Esophagus muscularis mucosa (tissue), 4 donors: ENCODE measurements around the gene RTKN. TPM values are rescaled to one million over a fixed set of nuclear protein-coding genes. Genes with fewer than 3 reads are reported as not detected.

Source experiments
- DNase-seq: peaks from one replicate; pipeline ENCODE4 v3.0.0-alpha.2; 2017; ENCODE audit errors: extremely low spot score
- H3K27ac ChIP-seq, 4 donors: fragments of 200-600 bp; sonication (generic); replicated peaks in 1 of 4; 1 replicate in 3 of 4; 2 replicates in 1 of 4; pipeline ENCODE4 v1.5.1; 2016 to 2019; ENCODE audit warnings: mild to moderate bottlenecking in 1 of 4
- H3K27me3 ChIP-seq, 4 donors: fragments of 200-600 bp; sonication (generic); one replicate each; pipeline versions ENCODE4 v1.5.1 to v1.6.0; 2016 to 2019
- H3K36me3 ChIP-seq, 4 donors: fragments of 200-600 bp; sonication (generic); one replicate each; pipeline ENCODE4 v1.5.1; 2016 to 2019
- H3K4me1 ChIP-seq, 4 donors: fragments of 200-600 bp; sonication (generic); one replicate each; pipeline ENCODE4 v1.5.1; 2016 to 2019
- H3K4me3 ChIP-seq, 4 donors: fragments of 200-600 bp; sonication (generic); 1 replicate in 2 of 4; 2 replicates in 2 of 4; pipeline ENCODE4 v1.5.1; 2016 to 2019; ENCODE audit warnings: mild to moderate bottlenecking in 4 of 4, moderate library complexity in 1 of 4
- H3K9me3 ChIP-seq, 4 donors: fragments of 200-600 bp; sonication (generic); 1 replicate in 3 of 4; 2 replicates in 1 of 4; pipeline ENCODE4 v1.5.1; 2016 to 2019
- EP300 ChIP-seq: sonication (generic); formaldehyde crosslinking; IDR thresholded peaks from one replicate; pipeline ENCODE4 v1.6.1; 2017; ENCODE audit warnings: antibody characterized with exemption
- POLR2A ChIP-seq: fragments of 450-650 bp; IDR thresholded peaks from one replicate; pipeline ENCODE4 v1.6.1; 2017; ENCODE audit warnings: antibody characterized with exemption, moderate library complexity, mild to moderate bottlenecking, low read depth
- POLR2AphosphoS5 ChIP-seq, 2 donors: sonication (generic); formaldehyde crosslinking; IDR thresholded peaks; one replicate each; pipeline ENCODE4 v1.6.1; 2017; ENCODE audit warnings: antibody characterized with exemption in 2 of 2
- WGBS: methylation state at CpG from one replicate; pipeline ENCODE4 v1.1.5; 2018; 5-methylcytosine and 5-hydroxymethylcytosine counted together
- intact Hi-C: fragments of 100-400 bp; cut with DNase I; formaldehyde crosslinking; loops from one replicate; pipeline ENCODE4 v1.15.1; 2023
- total RNA-seq, 4 donors: library from RNA; depleted of rRNA; stranded (reverse); fragments of >200 nt; gene quantifications; one replicate each; pipeline versions ENCODE4 v1.1.0 to v1.2.1, GENCODE V29; 2016
- TF ChIP-seq, protein P1 (sequence below), 3 experiments: fragments of 200-600 bp in 2 of 3; fragments of 450-650 bp in 1 of 3; sonication (generic) in 2 of 3; IDR thresholded peaks; one replicate each; pipeline ENCODE4 v1.5.1; 2017 to 2019; ENCODE audit warnings: antibody characterized with exemption in 3 of 3, mild to moderate bottlenecking in 2 of 3, moderate library complexity in 1 of 3

RTKN gene
- total RNA-seq, 4 donors from 2014 or later = 8.4 to 14.1 (median 11.3) TPM

DNA sequence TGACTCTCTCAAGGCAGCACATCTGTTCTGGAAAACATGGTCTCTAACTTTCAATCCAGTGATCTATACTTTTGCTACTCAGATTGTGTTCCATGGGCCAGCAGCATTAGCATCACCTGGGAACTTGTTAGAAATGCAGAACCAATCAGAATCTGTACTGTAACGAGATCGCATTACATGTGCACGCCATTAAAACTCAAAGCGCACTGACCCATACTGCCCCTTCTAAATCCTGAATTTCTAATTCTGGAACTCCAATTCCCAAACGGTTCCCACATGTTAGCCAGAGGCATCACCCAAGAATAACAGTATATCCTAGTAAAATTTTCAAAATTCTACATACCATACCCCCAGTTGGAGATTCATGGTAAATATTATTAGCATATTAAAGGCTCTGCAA, 51.1 kb downstream of the RTKN start:
- intact Hi-C loops = loop anchor here (10.0 kb wide), 2 partner anchors 56 to 136 kb away; no protein-coding TSS in a partner anchor
- Histone ChIP-seq H3K4me3 (peak overlapping the region; percentile 70 to 94 (median 84)), H3K36me3 (no peaks in the 10 kb centered on the region), H3K27me3 (no peaks in the 10 kb centered on the region), H3K27ac (peak overlapping the region in 1 of 4 donors; percentile 88), H3K4me1 (peaks cover 47 to 57% (median 53%) of the 10 kb centered on the region in 4 donors), H3K9me3 (no peaks in the 10 kb centered on the region)
- DNase-seq = no peak
- TF ChIP-seq, protein P1, sequence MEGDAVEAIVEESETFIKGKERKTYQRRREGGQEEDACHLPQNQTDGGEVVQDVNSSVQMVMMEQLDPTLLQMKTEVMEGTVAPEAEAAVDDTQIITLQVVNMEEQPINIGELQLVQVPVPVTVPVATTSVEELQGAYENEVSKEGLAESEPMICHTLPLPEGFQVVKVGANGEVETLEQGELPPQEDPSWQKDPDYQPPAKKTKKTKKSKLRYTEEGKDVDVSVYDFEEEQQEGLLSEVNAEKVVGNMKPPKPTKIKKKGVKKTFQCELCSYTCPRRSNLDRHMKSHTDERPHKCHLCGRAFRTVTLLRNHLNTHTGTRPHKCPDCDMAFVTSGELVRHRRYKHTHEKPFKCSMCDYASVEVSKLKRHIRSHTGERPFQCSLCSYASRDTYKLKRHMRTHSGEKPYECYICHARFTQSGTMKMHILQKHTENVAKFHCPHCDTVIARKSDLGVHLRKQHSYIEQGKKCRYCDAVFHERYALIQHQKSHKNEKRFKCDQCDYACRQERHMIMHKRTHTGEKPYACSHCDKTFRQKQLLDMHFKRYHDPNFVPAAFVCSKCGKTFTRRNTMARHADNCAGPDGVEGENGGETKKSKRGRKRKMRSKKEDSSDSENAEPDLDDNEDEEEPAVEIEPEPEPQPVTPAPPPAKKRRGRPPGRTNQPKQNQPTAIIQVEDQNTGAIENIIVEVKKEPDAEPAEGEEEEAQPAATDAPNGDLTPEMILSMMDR (IDR thresholded peaks at IDR 0.05) = no peak
- TF ChIP-seq POLR2A = no peak
- no peak for TF ChIP-seq EP300
- no peak for TF ChIP-seq POLR2AphosphoS5 (IDR thresholded peaks at IDR 0.05)
- 64% methylated on average over 5 of the region's 5 CpGs for WGBS

DNA sequence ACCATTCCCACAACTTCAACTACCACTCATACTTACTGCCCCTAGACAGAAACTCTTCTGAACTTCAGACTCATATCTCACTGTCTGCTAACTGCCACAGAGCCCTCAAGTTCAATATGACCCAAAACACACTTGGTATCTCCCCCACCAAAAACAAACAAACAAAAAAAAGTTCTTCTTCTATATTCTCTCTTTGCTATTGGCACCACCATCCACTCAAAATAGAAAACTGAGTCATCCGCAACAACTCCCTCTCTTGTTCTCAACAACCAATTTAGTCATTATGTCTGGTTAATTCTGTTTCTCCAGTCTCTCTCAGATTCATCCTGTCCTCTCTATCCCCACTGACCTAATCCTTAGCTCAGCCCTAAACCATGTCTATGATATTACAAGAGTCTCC, 54.4 kb downstream of the RTKN start:
- peak overlapping the region in 2 of 4 donors; percentile 21 to 22 for H3K27ac ChIP-seq
- H3K36me3 ChIP-seq = peaks cover 0 to 4% (median 0%) of the 10 kb centered on the region in 4 donors
- intact Hi-C loops = no loop called here
- no peaks in the 10 kb centered on the region for H3K9me3 ChIP-seq
- no peak for DNase-seq
- WGBS = 70% methylated on average over 1 of the region's 1 CpG
- H3K27me3 ChIP-seq = no peaks in the 10 kb centered on the region
- TF ChIP-seq POLR2AphosphoS5 (IDR thresholded peaks at IDR 0.05) (no peak), POLR2A (no peak), EP300 (no peak)
- TF ChIP-seq, protein P1 (IDR thresholded peaks at IDR 0.05) = no peak
- no peak overlapping the region for H3K4me3 ChIP-seq
- H3K4me1 ChIP-seq = peaks cover 75 to 87% (median 82%) of the 10 kb centered on the region in 4 donors

DNA sequence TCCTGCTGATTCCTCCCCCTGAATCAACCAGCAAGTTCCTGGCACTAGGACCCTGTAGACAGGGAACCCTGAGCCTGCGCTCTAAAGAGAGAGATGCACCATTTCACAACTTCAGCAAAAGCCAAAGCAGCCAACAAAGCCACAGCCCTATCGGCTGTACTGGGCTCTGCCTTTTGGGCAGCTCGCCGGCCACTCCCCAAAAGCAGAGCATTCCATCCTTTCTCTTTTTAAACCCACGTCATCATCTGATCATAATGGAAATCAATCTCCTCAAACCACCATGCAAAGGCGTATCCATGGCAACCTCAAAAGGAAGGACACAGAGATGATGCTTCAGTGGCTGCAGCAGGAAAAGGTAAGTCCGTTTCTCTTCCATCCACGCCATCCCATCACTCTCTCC, 56.3 kb downstream of the RTKN start:
- H3K4me1 ChIP-seq = peaks cover 85 to 96% (median 91%) of the 10 kb centered on the region in 4 donors

DNA sequence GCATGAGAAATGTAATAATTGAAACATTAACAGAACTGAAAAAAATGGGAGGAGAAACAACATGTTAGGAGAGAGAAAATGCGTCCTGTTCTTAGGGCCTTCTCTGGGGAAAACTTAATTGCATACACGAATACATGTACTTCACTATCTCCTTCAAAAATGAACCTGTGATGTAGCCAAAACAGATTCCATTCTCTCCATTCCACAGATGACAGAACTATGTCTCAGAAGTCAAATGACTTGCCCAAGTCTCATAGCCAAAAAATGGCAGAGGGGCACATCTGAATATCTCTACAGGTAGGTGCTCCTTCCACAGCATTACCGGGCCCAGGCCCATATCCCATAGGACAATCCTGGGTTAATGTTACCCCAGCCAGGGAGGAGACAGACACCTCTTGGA, 57.7 kb downstream of the RTKN start:
- intact Hi-C loops = no loop called here
- H3K4me1 ChIP-seq = peaks cover 85 to 96% (median 91%) of the 10 kb centered on the region in 4 donors
- H3K36me3 ChIP-seq = peaks cover 0 to 4% (median 0%) of the 10 kb centered on the region in 4 donors
- H3K27me3 ChIP-seq = no peaks in the 10 kb centered on the region
- H3K9me3 ChIP-seq = no peaks in the 10 kb centered on the region
- TF ChIP-seq, protein P1 (IDR thresholded peaks at IDR 0.05) = no peak
- peak in 1 of 2 donors; percentile 10 for TF ChIP-seq POLR2AphosphoS5 (IDR thresholded peaks at IDR 0.05)
- H3K4me3 ChIP-seq = no peak overlapping the region
- peak overlapping the region; percentile 67 to 79 (median 73) for H3K27ac ChIP-seq
- 51% methylated on average over 3 of the region's 3 CpGs for WGBS
- DNase-seq = no peak

More for the DNA sequence above, 56.3 kb downstream of the RTKN start:
- TF ChIP-seq EP300 (no peak), POLR2AphosphoS5 (IDR thresholded peaks at IDR 0.05) (no peak), POLR2A (no peak)
- TF ChIP-seq, protein P1 (IDR thresholded peaks at IDR 0.05) = no peak
- H3K27me3 ChIP-seq = no peaks in the 10 kb centered on the region
- peaks cover 0 to 4% (median 0%) of the 10 kb centered on the region in 4 donors for H3K36me3 ChIP-seq
- no peak for DNase-seq
- no peak overlapping the region for H3K4me3 ChIP-seq
- H3K9me3 ChIP-seq = no peaks in the 10 kb centered on the region
- WGBS = 82% methylated on average over 7 of the region's 8 CpGs
- peak overlapping the region in 2 of 4 donors; percentile 76 to 79 for H3K27ac ChIP-seq
- intact Hi-C loops = no loop called here

DNA sequence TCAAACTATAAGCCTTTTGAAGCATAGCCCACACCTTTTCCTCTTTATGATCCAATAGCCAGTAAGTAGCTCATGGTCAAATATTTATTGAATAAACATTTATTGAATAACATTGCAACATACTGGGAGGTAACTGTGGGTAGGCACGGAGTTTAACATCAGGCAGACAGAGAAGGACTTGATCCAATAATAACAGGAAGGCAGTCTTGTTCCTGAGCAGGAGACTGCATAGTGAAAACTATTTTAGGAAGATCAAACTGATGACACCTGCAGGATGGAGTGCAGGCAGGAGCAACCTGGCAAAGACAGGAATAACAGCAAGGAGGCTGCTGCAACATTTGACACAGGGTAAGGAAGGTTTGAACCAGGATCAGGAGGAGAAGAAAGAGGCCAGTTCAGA, 58.5 kb downstream of the RTKN start:
- DNase-seq = no peak
- TF ChIP-seq POLR2A = no peak
- peak; percentile 34 to 51 for TF ChIP-seq POLR2AphosphoS5 (IDR thresholded peaks at IDR 0.05)
- TF ChIP-seq, protein P1 (IDR thresholded peaks at IDR 0.05) = no peak
- Histone ChIP-seq H3K27ac (peak overlapping the region; percentile 67 to 79 (median 73)), H3K4me3 (no peak overlapping the region), H3K9me3 (no peaks in the 10 kb centered on the region), H3K36me3 (peaks cover 0 to 4% (median 0%) of the 10 kb centered on the region in 4 donors), H3K4me1 (peaks cover 83 to 92% (median 90%) of the 10 kb centered on the region in 4 donors), H3K27me3 (no peaks in the 10 kb centered on the region)
- 8% methylated on average over 1 of the region's 1 CpG for WGBS
- intact Hi-C loops = no loop called here
